Activated CD8-positive, alpha-beta memory T cell treated with anti-CD3 and anti-CD28 coated beads, Interleukin-2, amount 50 U/mL, for 48 hours (primary cell): Measurements from ENCODE around the gene SPRR4.

Experiments used
- DNase-seq: peaks from one replicate; pipeline ENCODE4 v3.0.0-alpha.2; 2020

SPRR4 gene

GRCh38 chr1:152970495-152970894 lies at the start of gene SPRR4:
Gene SPRR4, plus strand, starts transcription at chr1:152970648. Its CDS starts 1,243 bp downstream, at chr1:152971891.
- DNase-seq = no peak

- DNase-seq = no peak
These were observed 46.3 kb upstream of the SPRR4 start for GRCh38 chr1:152924191-152924590.

GRCh38 chr1:152926091-152926490 lies 44.4 kb upstream of the SPRR4 start:
- DNase-seq = no peak

- DNase-seq = no peak
These were observed 41.8 kb upstream of the SPRR4 start for GRCh38 chr1:152928671-152929070.

- DNase-seq = no peak
These were observed 38.2 kb upstream of the SPRR4 start for GRCh38 chr1:152932170-152932811.

GRCh38 chr1:152933196-152933595 lies 37.3 kb upstream of the SPRR4 start:
- DNase-seq = no peak

GRCh38 chr1:152940614-152941013 lies 29.8 kb upstream of the SPRR4 start:
- DNase-seq = no peak

- DNase-seq = no peak
These were observed 29.3 kb upstream of the SPRR4 start for GRCh38 chr1:152941037-152941711.

GRCh38 chr1:152942161-152942560 lies 28.3 kb upstream of the SPRR4 start:
- no peak for DNase-seq

GRCh38 chr1:152946248-152946647 lies 24.2 kb upstream of the SPRR4 start:
- DNase-seq = no peak

GRCh38 chr1:152946651-152947256 lies 23.7 kb upstream of the SPRR4 start, which contains the start of gene SPRR5:
Gene SPRR5, plus strand, starts transcription at chr1:152947206. Its CDS starts 1,349 bp downstream, at chr1:152948555.
- DNase-seq = no peak

GRCh38 chr1:152951711-152952110 lies 18.7 kb upstream of the SPRR4 start:
- no peak for DNase-seq

- DNase-seq = no peak
These were observed 16.7 kb upstream of the SPRR4 start for GRCh38 chr1:152953761-152954160.

GRCh38 chr1:152954436-152954835 lies 16.0 kb upstream of the SPRR4 start:
- DNase-seq = no peak

GRCh38 chr1:152957561-152957960 lies 12.9 kb upstream of the SPRR4 start:
- no peak for DNase-seq

GRCh38 chr1:152959273-152959672 lies 11.2 kb upstream of the SPRR4 start:
- DNase-seq = no peak

- no peak for DNase-seq
These were observed 10.5 kb upstream of the SPRR4 start for GRCh38 chr1:152959801-152960451.

GRCh38 chr1:152960452-152961044 lies 9.9 kb upstream of the SPRR4 start:
- no peak for DNase-seq

- no peak for DNase-seq
These were observed 9.1 kb upstream of the SPRR4 start for GRCh38 chr1:152961226-152961891.

- DNase-seq = no peak
These were observed 7.5 kb upstream of the SPRR4 start for GRCh38 chr1:152962876-152963415.

- DNase-seq = no peak
These were observed 5.9 kb upstream of the SPRR4 start for GRCh38 chr1:152964536-152964935.

- DNase-seq = no peak
These were observed 4.6 kb upstream of the SPRR4 start for GRCh38 chr1:152965853-152966252.
